HepG2 (cell line): Measurements from ENCODE around the gene NEK6. TPM values are rescaled to one million over a fixed set of nuclear protein-coding genes. Genes with fewer than 3 reads are reported as not detected.

Source experiments
- ATAC-seq: fragments of 200-7000 bp; cut with Tn5 transposase; 3 replicates; pipeline ENCODE4 v1.9.1; 2020; ENCODE audit warnings: mild to moderate bottlenecking, moderate library complexity
- BruUV-seq: library from RNA; stranded (reverse); fragments of 400-500 nt; replicated peaks from 2 replicates; lab custom pipeline; 2021; lab: Mats Ljungman, UMichigan
- CTCF ChIA-PET: fragments of 300-600 bp; formaldehyde crosslinking; extraction: SDS; loops from one replicate; lab custom pipeline; 2021; ENCODE audit warnings: low total read pairs, inconsistent platforms, low intra/inter-chr PET ratio; lab: Yijun Ruan, JAX
- POLR2A ChIA-PET: fragments of 350-600 bp; sonication (Branson Sonifier 250); formaldehyde crosslinking; loops from one replicate; lab custom pipeline; 2020; ENCODE audit warnings: antibody characterized with exemption, inconsistent platforms; lab: Yijun Ruan, JAX
- DNase-seq: peaks from one replicate; pipeline ENCODE4 v3.0.0-alpha.2; 2015; ENCODE audit warnings: low spot score
- FAIRE-seq: peaks from 3 replicates; lab custom pipeline; 2011; peaks lifted over from hg19 to GRCh38; lab: Jason Lieb, UNC
- H2AFZ ChIP-seq: one replicate; pipeline ENCODE4 v1.6.1; 2011; ENCODE audit warnings: low read length, inconsistent platforms
- H3K27ac ChIP-seq: fragments of 300-600 bp; 3 replicates; pipeline ENCODE4 v1.8.0; 2011; ENCODE audit warnings: mixed run types, mild to moderate bottlenecking, mixed read lengths, low read length, inconsistent platforms; ENCODE audit not compliant: insufficient read depth; ENCODE audit errors: extremely low read length
- H3K27me3 ChIP-seq, 2 experiments: fragments of 200-600 bp in 1 of 2; 2 replicates in 1 of 2; 3 replicates in 1 of 2; pipeline versions ENCODE4 v1.6.0 to v1.8.0; 2011; ENCODE audit warnings: low read length in 2 of 2, mild to moderate bottlenecking in 2 of 2, moderate library complexity in 2 of 2, inconsistent platforms in 1 of 2; ENCODE audit not compliant: insufficient read depth in 2 of 2, control insufficient read depth in 1 of 2
- H3K36me3 ChIP-seq, 2 experiments: fragments of 200-600 bp in 1 of 2; replicated peaks in 1 of 2; 2 replicates in 1 of 2; 3 replicates in 1 of 2; pipeline versions ENCODE4 v1.5.1 to v1.8.0; 2011; ENCODE audit warnings: low read length in 2 of 2, inconsistent platforms in 1 of 2; ENCODE audit not compliant: insufficient read depth in 2 of 2, control insufficient read depth in 1 of 2
- H3K4me1 ChIP-seq: 2 replicates; pipeline ENCODE4 v1.5.1; 2012; ENCODE audit warnings: low read length, inconsistent platforms; ENCODE audit not compliant: insufficient read depth
- H3K4me2 ChIP-seq: 2 replicates; pipeline ENCODE4 v1.6.0; 2011; ENCODE audit warnings: low read depth, low read length, inconsistent platforms
- H3K4me3 ChIP-seq, 3 experiments: fragments of 200-600 bp in 1 of 3; sonication (generic), shearing (Covaris generic) in 1 of 3; replicated peaks in 1 of 3; 2 replicates each; pipeline ENCODE4 v1.5.1; 2011 to 2016; ENCODE audit warnings: low read length in 3 of 3, inconsistent platforms in 2 of 3, low read depth in 2 of 3, mild to moderate bottlenecking in 2 of 3, control low read depth in 1 of 3, mixed read lengths in 1 of 3; ENCODE audit not compliant: insufficient read depth in 1 of 3
- H3K79me2 ChIP-seq: one replicate; pipeline ENCODE4 v1.6.1; 2011; ENCODE audit warnings: low read length, inconsistent platforms; ENCODE audit not compliant: insufficient read depth
- H3K9ac ChIP-seq: 2 replicates; pipeline ENCODE4 v1.6.0; 2011; ENCODE audit warnings: mild to moderate bottlenecking, low read depth, low read length, inconsistent platforms; ENCODE audit not compliant: insufficient read depth
- H3K9me3 ChIP-seq: 2 replicates; pipeline ENCODE4 v1.5.1; 2012; ENCODE audit warnings: mild to moderate bottlenecking, low read length
- H4K20me1 ChIP-seq: 2 replicates; pipeline ENCODE4 v1.6.0; 2011; ENCODE audit warnings: inconsistent platforms, mild to moderate bottlenecking, low read length, moderate library complexity; ENCODE audit not compliant: insufficient read depth
- AGO2 ChIP-seq: fragments of 200-400 bp; formaldehyde crosslinking; optimal IDR thresholded peaks from 2 replicates; pipeline ENCODE3; 2017; ENCODE audit warnings: mild to moderate bottlenecking, low read depth, low read length, moderate library complexity
- CC2D1A ChIP-seq: sonication (generic); formaldehyde crosslinking; IDR thresholded peaks from 2 replicates; pipeline ENCODE4 v1.8.1; 2023; ENCODE audit warnings: mild to moderate bottlenecking, missing genetic modification reagents
- HMGA1 ChIP-seq: sonication (generic); formaldehyde crosslinking; conservative IDR thresholded peaks from 2 replicates; pipeline ENCODE4 v1.4.0; 2020; ENCODE audit warnings: missing genetic modification reagents
- HNRNPL ChIP-seq: fragments of 200-400 bp; formaldehyde crosslinking; IDR thresholded peaks from 2 replicates; pipeline ENCODE4 v1.6.1; 2017; ENCODE audit warnings: mild to moderate bottlenecking, low read depth, low read length
- SNAI1 ChIP-seq: sonication (generic); formaldehyde crosslinking; IDR thresholded peaks from 2 replicates; pipeline ENCODE4 v1.5.0; 2020; ENCODE audit warnings: mild to moderate bottlenecking, missing genetic modification reagents, borderline replicate concordance
- ZFP36L2 ChIP-seq: sonication (generic); formaldehyde crosslinking; IDR thresholded peaks from 2 replicates; pipeline ENCODE4 v1.4.0; 2020; ENCODE audit warnings: missing genetic modification reagents
- ZFYVE20 ChIP-seq: sonication (generic); formaldehyde crosslinking; IDR thresholded peaks from 2 replicates; pipeline ENCODE4 v1.8.0; 2023; ENCODE audit warnings: low read depth, mild to moderate bottlenecking, moderate library complexity, missing genetic modification reagents, borderline replicate concordance
- ZNF20 ChIP-seq: sonication (generic); formaldehyde crosslinking; IDR thresholded peaks from 2 replicates; pipeline ENCODE4 v1.4.0; 2020; ENCODE audit warnings: mild to moderate bottlenecking, moderate library complexity, missing genetic modification reagents
- ZNF205 ChIP-seq: IDR thresholded peaks from 2 replicates; pipeline ENCODE4 v1.6.1; 2018; ENCODE audit warnings: missing biosample characterization, missing genetic modification reagents
- ZNF264 ChIP-seq: sonication (generic); formaldehyde crosslinking; IDR thresholded peaks from 2 replicates; pipeline ENCODE4 v1.4.0; 2020; ENCODE audit warnings: missing genetic modification reagents
- ZNF382 ChIP-seq: sonication (generic); formaldehyde crosslinking; IDR thresholded peaks from 2 replicates; pipeline ENCODE4 v1.5.0; 2020; ENCODE audit warnings: missing genetic modification reagents, mild to moderate bottlenecking, borderline replicate concordance
- ZNF766 ChIP-seq: sonication (generic); formaldehyde crosslinking; IDR thresholded peaks from 2 replicates; pipeline ENCODE4 v1.5.0; 2020; ENCODE audit warnings: missing genetic modification reagents, borderline replicate concordance
- ZNF772 ChIP-seq: sonication (generic); formaldehyde crosslinking; IDR thresholded peaks from 2 replicates; pipeline ENCODE4 v1.5.0; 2020; ENCODE audit warnings: mild to moderate bottlenecking, missing genetic modification reagents
- ZSCAN20 ChIP-seq: sonication (generic); formaldehyde crosslinking; IDR thresholded peaks from 2 replicates; pipeline ENCODE4 v1.4.0; 2020; ENCODE audit warnings: missing genetic modification reagents, mild to moderate bottlenecking, borderline replicate concordance
- ZSCAN22 ChIP-seq: sonication (generic); formaldehyde crosslinking; IDR thresholded peaks from 2 replicates; pipeline ENCODE4 v1.4.0; 2020; ENCODE audit warnings: mild to moderate bottlenecking, missing genetic modification reagents
- WGBS: methylation state at CpG from one replicate; pipeline ENCODE4 v1.1.6; 2017; ENCODE audit warnings: low lambda C conversion rate; 5-methylcytosine and 5-hydroxymethylcytosine counted together
- in situ Hi-C: cut with HindIII; loops from 2 replicates; pipeline ENCODE4 v1.10.0; 2017; ENCODE audit warnings: low pct_unique_long_range_greater_than_20kb; ENCODE audit not compliant: extremely low pct_ligation_motif_present
- intact Hi-C: fragments of 100-400 bp; cut with micrococcal nuclease; formaldehyde crosslinking; loops from one replicate; pipeline ENCODE4 v1.10.0; 2022; ENCODE audit not compliant: unreplicated experiment
- polyA plus RNA-seq, 8 experiments: library from polyadenylated mRNA; depleted of rRNA in 3 of 8; stranded (reverse) in 7 of 8; unstranded in 1 of 8; fragments of >200 nt; fragmentation: Illumina TruSeq in 4 of 8; extraction: Trizol in 4 of 8; gene quantifications; 2 replicates each; pipeline versions ENCODE4 v1.2.1 to v1.2.3, GENCODE V29; 2011 to 2016; ENCODE audit warnings: low read depth in 4 of 8, missing spikeins in 1 of 8, mixed read lengths in 1 of 8; ENCODE audit not compliant: insufficient read depth in 1 of 8
- total RNA-seq, 5 experiments: library from RNA; depleted of rRNA; stranded (reverse); fragments of >200 nt; fragmentation: Illumina TruSeq; extraction: Trizol; gene quantifications; 2 replicates each; pipeline ENCODE4 v1.2.3, GENCODE V29; 2016; ENCODE audit warnings: low read depth in 1 of 5
- TF ChIP-seq, protein P1 (sequence below): sonication (generic); formaldehyde crosslinking; conservative IDR thresholded peaks from 2 replicates; pipeline ENCODE4 v1.5.0; 2020; ENCODE audit warnings: missing genetic modification reagents
- TF ChIP-seq, protein P2 (sequence below): sonication (generic); formaldehyde crosslinking; IDR thresholded peaks from 2 replicates; pipeline ENCODE4 v1.8.1; 2023; ENCODE audit warnings: mild to moderate bottlenecking, inconsistent platforms, moderate library complexity, missing genetic modification reagents, borderline replicate concordance
- TF ChIP-seq, protein P3 (sequence below): IDR thresholded peaks from 2 replicates; pipeline ENCODE4 v1.6.1; 2016; ENCODE audit warnings: missing genetic modification reagents, missing compliant biosample characterization

NEK6 gene
- total and polyA plus RNA-seq, 2 of the 13 experiments (the other 11 are each of a cell fraction or from before 2014, with no cell fraction given) = 30.4 to 119 TPM

DNA sequence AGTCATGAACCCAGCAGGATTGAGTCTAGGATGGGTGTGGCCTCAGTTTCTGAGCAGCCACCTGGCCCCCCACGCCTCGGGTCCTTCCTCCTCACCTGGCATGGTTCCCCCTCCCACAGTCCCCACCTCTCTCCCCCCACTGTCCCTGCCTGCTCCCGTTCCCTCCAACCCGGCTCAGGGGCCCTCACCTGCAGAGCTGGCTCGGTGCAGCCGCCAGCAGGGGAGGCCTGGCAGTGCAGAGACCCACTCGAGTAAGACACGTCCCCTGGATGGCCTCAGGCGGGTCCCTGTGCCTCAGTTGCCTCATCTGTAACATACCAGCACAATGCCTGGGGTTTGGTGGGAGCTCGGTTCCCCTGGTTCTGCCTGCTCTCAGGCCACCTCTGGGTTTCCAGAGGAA is 66.2 kb downstream of the NEK6 start:
- ChIA-PET POLR2A (no interaction called here), CTCF (no interaction called here)
- WGBS = 97% methylated on average over 8 of the region's 10 CpGs
- intact Hi-C loops (no loop called here), in situ Hi-C loops (loop anchor here (5.0 kb wide), 1 partner anchor 197 kb away; no protein-coding TSS in a partner anchor)
- H3K4me3 ChIP-seq = no peak overlapping the region
- DNase-seq = no peak
- no peak for ATAC-seq
- TF ChIP-seq AGO2 (peak; percentile 49), ZNF205 (CRISPR knock-in tag) (no peak)
- H3K9ac ChIP-seq = no peak overlapping the region
- H4K20me1 ChIP-seq = peaks cover 5% of the 10 kb centered on the region; the same call in 1 of the 2 replicates
- no peak overlapping the region for H3K4me2 ChIP-seq
- peaks cover 44 to 73% of the 10 kb centered on the region in 2 experiments for H3K36me3 ChIP-seq
- H2AFZ ChIP-seq = no peak overlapping the region
- no peak overlapping the region for H3K27ac ChIP-seq
- BruUV-seq = no TSS peak
- H3K4me1 ChIP-seq = no peaks in the 10 kb centered on the region
- FAIRE-seq = no peak
- no peaks in the 10 kb centered on the region for H3K9me3 ChIP-seq
- H3K79me2 ChIP-seq = no peaks in the 10 kb centered on the region
- no peaks in the 10 kb centered on the region for H3K27me3 ChIP-seq

DNA sequence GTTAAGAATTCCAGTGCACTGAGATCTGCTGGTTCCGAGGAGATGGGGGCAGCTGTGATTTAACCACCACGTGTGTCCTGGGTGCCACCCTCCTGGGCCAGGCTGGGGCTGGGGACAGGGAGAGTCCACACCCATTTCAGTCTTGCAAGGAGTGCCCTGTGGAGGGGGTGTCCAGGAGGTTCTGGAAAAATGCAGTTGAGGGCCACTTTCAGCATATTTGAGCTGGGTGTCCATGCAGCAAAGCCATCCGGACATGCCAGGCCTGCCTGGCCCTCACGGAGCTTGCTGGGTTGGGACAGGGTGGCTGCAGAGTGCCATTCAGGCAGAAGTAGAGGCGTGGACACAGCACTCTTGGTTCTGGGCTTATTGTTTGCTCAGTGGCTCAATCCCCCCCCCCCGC is 68.1 kb downstream of the NEK6 start:
- Histone ChIP-seq H4K20me1 (no peaks in the 10 kb centered on the region), H2AFZ (no peak overlapping the region), H3K79me2 (no peaks in the 10 kb centered on the region), H3K27ac (no peak overlapping the region), H3K9ac (no peak overlapping the region), H3K4me1 (no peaks in the 10 kb centered on the region), H3K9me3 (no peaks in the 10 kb centered on the region), H3K4me3 (no peak overlapping the region), H3K4me2 (no peak overlapping the region), H3K36me3 (peaks cover 53 to 84% of the 10 kb centered on the region in 2 experiments), H3K27me3 (no peaks in the 10 kb centered on the region)
- FAIRE-seq (no peak), ATAC-seq (no peak), DNase-seq (no peak)
- intact Hi-C loops (no loop called here), in situ Hi-C loops (no loop called here)
- 100% methylated on average over 2 of the region's 6 CpGs for WGBS
- CTCF ChIA-PET = no interaction called here
- BruUV-seq = no TSS peak
- POLR2A ChIA-PET = no interaction called here
- TF ChIP-seq ZNF382 (CRISPR knock-in tag) = no peak
- no peak for TF ChIP-seq ZSCAN20 (CRISPR knock-in tag)
- no peak for TF ChIP-seq ZFYVE20 (CRISPR knock-in tag)
- no peak for TF ChIP-seq ZSCAN22 (CRISPR knock-in tag)
- TF ChIP-seq ZNF766 (CRISPR knock-in tag) = no peak
- no peak for TF ChIP-seq ZNF772
- TF ChIP-seq, protein P1, sequence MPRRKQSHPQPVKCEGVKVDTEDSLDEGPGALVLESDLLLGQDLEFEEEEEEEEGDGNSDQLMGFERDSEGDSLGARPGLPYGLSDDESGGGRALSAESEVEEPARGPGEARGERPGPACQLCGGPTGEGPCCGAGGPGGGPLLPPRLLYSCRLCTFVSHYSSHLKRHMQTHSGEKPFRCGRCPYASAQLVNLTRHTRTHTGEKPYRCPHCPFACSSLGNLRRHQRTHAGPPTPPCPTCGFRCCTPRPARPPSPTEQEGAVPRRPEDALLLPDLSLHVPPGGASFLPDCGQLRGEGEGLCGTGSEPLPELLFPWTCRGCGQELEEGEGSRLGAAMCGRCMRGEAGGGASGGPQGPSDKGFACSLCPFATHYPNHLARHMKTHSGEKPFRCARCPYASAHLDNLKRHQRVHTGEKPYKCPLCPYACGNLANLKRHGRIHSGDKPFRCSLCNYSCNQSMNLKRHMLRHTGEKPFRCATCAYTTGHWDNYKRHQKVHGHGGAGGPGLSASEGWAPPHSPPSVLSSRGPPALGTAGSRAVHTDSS (CRISPR knock-in tag) = no peak
- no peak for TF ChIP-seq ZNF20 (CRISPR knock-in tag)
- TF ChIP-seq CC2D1A = no peak
- TF ChIP-seq, protein P2, sequence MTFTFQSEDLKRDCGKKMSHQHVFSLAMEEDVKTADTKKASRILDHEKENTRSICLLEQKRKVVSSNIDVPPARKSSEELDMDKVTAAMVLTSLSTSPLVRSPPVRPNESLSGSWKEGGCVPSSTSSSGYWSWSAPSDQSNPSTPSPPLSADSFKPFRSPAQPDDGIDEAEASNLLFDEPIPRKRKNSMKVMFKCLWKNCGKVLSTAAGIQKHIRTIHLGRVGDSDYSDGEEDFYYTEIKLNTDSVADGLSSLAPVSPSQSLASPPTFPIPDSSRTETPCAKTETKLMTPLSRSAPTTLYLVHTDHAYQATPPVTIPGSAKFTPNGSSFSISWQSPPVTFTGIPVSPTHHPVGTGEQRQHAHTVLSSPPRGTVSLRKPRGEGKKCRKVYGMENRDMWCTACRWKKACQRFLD = no peak
- TF ChIP-seq ZFP36L2 = no peak
- TF ChIP-seq HMGA1 = no peak
- no peak for TF ChIP-seq ZNF264 (CRISPR knock-in tag)
- TF ChIP-seq, protein P3, sequence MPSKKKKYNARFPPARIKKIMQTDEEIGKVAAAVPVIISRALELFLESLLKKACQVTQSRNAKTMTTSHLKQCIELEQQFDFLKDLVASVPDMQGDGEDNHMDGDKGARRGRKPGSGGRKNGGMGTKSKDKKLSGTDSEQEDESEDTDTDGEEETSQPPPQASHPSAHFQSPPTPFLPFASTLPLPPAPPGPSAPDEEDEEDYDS (CRISPR knock-in tag) = no peak
- TF ChIP-seq HNRNPL = no peak
- TF ChIP-seq SNAI1 (CRISPR knock-in tag) = no peak
